HepG2 (cell line): ENCODE data around the gene TANC1. TPM values are rescaled to one million over a fixed set of nuclear protein-coding genes. Genes with fewer than 3 reads are reported as not detected.

ENCODE experiments used
- ATAC-seq: fragments of 200-7000 bp; cut with Tn5 transposase; 3 replicates; pipeline ENCODE4 v1.9.1; 2020; ENCODE audit warnings: mild to moderate bottlenecking, moderate library complexity
- BruUV-seq: library from RNA; stranded (reverse); fragments of 400-500 nt; replicated peaks from 2 replicates; lab custom pipeline; 2021; lab: Mats Ljungman, UMichigan
- CTCF ChIA-PET: fragments of 300-600 bp; formaldehyde crosslinking; extraction: SDS; loops from one replicate; lab custom pipeline; 2021; ENCODE audit warnings: low total read pairs, inconsistent platforms, low intra/inter-chr PET ratio; lab: Yijun Ruan, JAX
- POLR2A ChIA-PET: fragments of 350-600 bp; sonication (Branson Sonifier 250); formaldehyde crosslinking; loops from one replicate; lab custom pipeline; 2020; ENCODE audit warnings: antibody characterized with exemption, inconsistent platforms; lab: Yijun Ruan, JAX
- DNase-seq: peaks from one replicate; pipeline ENCODE4 v3.0.0-alpha.2; 2015; ENCODE audit warnings: low spot score
- FAIRE-seq: peaks from 3 replicates; lab custom pipeline; 2011; peaks lifted over from hg19 to GRCh38; lab: Jason Lieb, UNC
- H2AFZ ChIP-seq: one replicate; pipeline ENCODE4 v1.6.1; 2011; ENCODE audit warnings: low read length, inconsistent platforms
- H3K27ac ChIP-seq: fragments of 300-600 bp; 3 replicates; pipeline ENCODE4 v1.8.0; 2011; ENCODE audit warnings: mixed run types, mild to moderate bottlenecking, mixed read lengths, low read length, inconsistent platforms; ENCODE audit not compliant: insufficient read depth; ENCODE audit errors: extremely low read length
- H3K27me3 ChIP-seq, 2 experiments: fragments of 200-600 bp in 1 of 2; 2 replicates in 1 of 2; 3 replicates in 1 of 2; pipeline versions ENCODE4 v1.6.0 to v1.8.0; 2011; ENCODE audit warnings: low read length in 2 of 2, mild to moderate bottlenecking in 2 of 2, moderate library complexity in 2 of 2, inconsistent platforms in 1 of 2; ENCODE audit not compliant: insufficient read depth in 2 of 2, control insufficient read depth in 1 of 2
- H3K36me3 ChIP-seq, 2 experiments: fragments of 200-600 bp in 1 of 2; replicated peaks in 1 of 2; 2 replicates in 1 of 2; 3 replicates in 1 of 2; pipeline versions ENCODE4 v1.5.1 to v1.8.0; 2011; ENCODE audit warnings: low read length in 2 of 2, inconsistent platforms in 1 of 2; ENCODE audit not compliant: insufficient read depth in 2 of 2, control insufficient read depth in 1 of 2
- H3K4me1 ChIP-seq: 2 replicates; pipeline ENCODE4 v1.5.1; 2012; ENCODE audit warnings: low read length, inconsistent platforms; ENCODE audit not compliant: insufficient read depth
- H3K4me2 ChIP-seq: 2 replicates; pipeline ENCODE4 v1.6.0; 2011; ENCODE audit warnings: low read depth, low read length, inconsistent platforms
- H3K4me3 ChIP-seq, 3 experiments: fragments of 200-600 bp in 1 of 3; sonication (generic), shearing (Covaris generic) in 1 of 3; replicated peaks in 1 of 3; 2 replicates each; pipeline ENCODE4 v1.5.1; 2011 to 2016; ENCODE audit warnings: low read length in 3 of 3, inconsistent platforms in 2 of 3, low read depth in 2 of 3, mild to moderate bottlenecking in 2 of 3, control low read depth in 1 of 3, mixed read lengths in 1 of 3; ENCODE audit not compliant: insufficient read depth in 1 of 3
- H3K79me2 ChIP-seq: one replicate; pipeline ENCODE4 v1.6.1; 2011; ENCODE audit warnings: low read length, inconsistent platforms; ENCODE audit not compliant: insufficient read depth
- H3K9ac ChIP-seq: 2 replicates; pipeline ENCODE4 v1.6.0; 2011; ENCODE audit warnings: mild to moderate bottlenecking, low read depth, low read length, inconsistent platforms; ENCODE audit not compliant: insufficient read depth
- H3K9me3 ChIP-seq: 2 replicates; pipeline ENCODE4 v1.5.1; 2012; ENCODE audit warnings: mild to moderate bottlenecking, low read length
- H4K20me1 ChIP-seq: 2 replicates; pipeline ENCODE4 v1.6.0; 2011; ENCODE audit warnings: inconsistent platforms, mild to moderate bottlenecking, low read length, moderate library complexity; ENCODE audit not compliant: insufficient read depth
- ATF6 ChIP-seq: sonication (generic); formaldehyde crosslinking; conservative IDR thresholded peaks from 2 replicates; pipeline ENCODE4 v1.4.0; 2020; ENCODE audit warnings: missing genetic modification reagents
- DMAP1 ChIP-seq: IDR thresholded peaks from 2 replicates; pipeline ENCODE4 v1.6.1; 2016
- HNF1B ChIP-seq: sonication (generic); formaldehyde crosslinking; IDR thresholded peaks from 2 replicates; pipeline ENCODE4 v1.5.1; 2020; ENCODE audit warnings: mild to moderate bottlenecking, moderate library complexity, missing genetic modification reagents
- MEIS2 ChIP-seq: sonication (generic); formaldehyde crosslinking; IDR thresholded peaks from 2 replicates; pipeline ENCODE4 v1.9.0; 2021; ENCODE audit warnings: mild to moderate bottlenecking, missing genetic modification reagents
- ZBTB21 ChIP-seq: sonication (generic); formaldehyde crosslinking; IDR thresholded peaks from 2 replicates; pipeline ENCODE4 v1.4.0; 2020; ENCODE audit warnings: missing genetic modification reagents
- ZNF317 ChIP-seq: sonication (generic); formaldehyde crosslinking; IDR thresholded peaks from 2 replicates; pipeline ENCODE4 v1.5.0; 2020; ENCODE audit warnings: mild to moderate bottlenecking, missing genetic modification reagents
- ZNF510 ChIP-seq: sonication (generic); formaldehyde crosslinking; IDR thresholded peaks from 2 replicates; pipeline ENCODE4 v1.4.0; 2020; ENCODE audit warnings: low read depth, mild to moderate bottlenecking, missing genetic modification reagents
- ZNF550 ChIP-seq: sonication (generic); formaldehyde crosslinking; IDR thresholded peaks from 2 replicates; pipeline ENCODE4 v1.4.0; 2020; ENCODE audit warnings: mild to moderate bottlenecking, missing genetic modification reagents, borderline replicate concordance
- ZNF670 ChIP-seq: sonication (generic); formaldehyde crosslinking; IDR thresholded peaks from 2 replicates; pipeline ENCODE4 v1.8.0; 2022; ENCODE audit warnings: mild to moderate bottlenecking, missing genetic modification reagents, borderline replicate concordance
- ZNF678 ChIP-seq: sonication (generic); formaldehyde crosslinking; IDR thresholded peaks from 2 replicates; pipeline ENCODE4 v1.4.0; 2020; ENCODE audit warnings: mild to moderate bottlenecking, missing genetic modification reagents
- WGBS: methylation state at CpG from one replicate; pipeline ENCODE4 v1.1.6; 2017; ENCODE audit warnings: low lambda C conversion rate; 5-methylcytosine and 5-hydroxymethylcytosine counted together
- in situ Hi-C: cut with HindIII; loops from 2 replicates; pipeline ENCODE4 v1.10.0; 2017; ENCODE audit warnings: low pct_unique_long_range_greater_than_20kb; ENCODE audit not compliant: extremely low pct_ligation_motif_present
- intact Hi-C: fragments of 100-400 bp; cut with micrococcal nuclease; formaldehyde crosslinking; loops from one replicate; pipeline ENCODE4 v1.10.0; 2022; ENCODE audit not compliant: unreplicated experiment
- polyA plus RNA-seq, 8 experiments: library from polyadenylated mRNA; depleted of rRNA in 3 of 8; stranded (reverse) in 7 of 8; unstranded in 1 of 8; fragments of >200 nt; fragmentation: Illumina TruSeq in 4 of 8; extraction: Trizol in 4 of 8; gene quantifications; 2 replicates each; pipeline versions ENCODE4 v1.2.1 to v1.2.3, GENCODE V29; 2011 to 2016; ENCODE audit warnings: low read depth in 4 of 8, missing spikeins in 1 of 8, mixed read lengths in 1 of 8; ENCODE audit not compliant: insufficient read depth in 1 of 8
- total RNA-seq, 5 experiments: library from RNA; depleted of rRNA; stranded (reverse); fragments of >200 nt; fragmentation: Illumina TruSeq; extraction: Trizol; gene quantifications; 2 replicates each; pipeline ENCODE4 v1.2.3, GENCODE V29; 2016; ENCODE audit warnings: low read depth in 1 of 5
- TF ChIP-seq, protein P1 (sequence below): sonication (generic); formaldehyde crosslinking; IDR thresholded peaks from 2 replicates; pipeline ENCODE4 v1.4.0; 2020; ENCODE audit warnings: mild to moderate bottlenecking, missing genetic modification reagents, borderline replicate concordance
- TF ChIP-seq, protein P2 (sequence below): fragments of 450-650 bp; IDR thresholded peaks from 2 replicates; pipeline ENCODE4 v1.6.1; 2016

Gene TANC1
- total and polyA plus RNA-seq, 2 of the 13 experiments (the other 11 are each of a cell fraction or from before 2014, with no cell fraction given): 2.3 to 5.6 TPM

DNA sequence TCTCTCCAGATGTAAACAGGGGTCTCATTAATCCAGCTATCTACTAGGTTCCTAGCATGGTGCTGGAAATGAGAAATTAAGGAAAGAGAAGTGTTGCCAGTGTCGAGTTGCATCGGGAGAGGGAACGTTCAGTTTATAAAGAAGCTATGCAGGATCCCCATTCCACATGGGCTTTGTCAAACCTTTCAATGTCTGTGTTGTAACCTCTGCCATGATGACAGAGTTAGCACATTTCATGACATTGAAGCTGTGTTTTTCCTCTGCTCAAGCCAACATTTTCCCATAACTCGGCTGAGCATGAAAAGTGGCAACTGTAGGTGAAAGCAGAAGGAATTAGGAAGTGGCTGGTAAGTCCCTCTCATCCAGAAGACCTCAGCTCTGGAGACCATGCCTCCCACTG lies 184.6 kb downstream of the TANC1 start:
- no peak overlapping the region for H3K4me2 ChIP-seq
- no peaks in the 10 kb centered on the region for H3K9me3 ChIP-seq
- ChIA-PET CTCF (no interaction called here), POLR2A (no interaction called here)
- no peak for FAIRE-seq
- no peak overlapping the region for H3K27ac ChIP-seq
- H3K36me3 ChIP-seq: 0 out of 5 replicates have a peak, but pooled peaks cover 0 to 2% of the 10 kb centered on the region in 2 experiments
- DNase-seq: no peak
- H3K27me3 ChIP-seq: no peaks in the 10 kb centered on the region
- ATAC-seq: no peak
- H3K4me3 ChIP-seq: no peak overlapping the region
- no peak overlapping the region for H2AFZ ChIP-seq
- BruUV-seq: no TSS peak
- H3K4me1 ChIP-seq: no peaks in the 10 kb centered on the region
- no peaks in the 10 kb centered on the region for H3K79me2 ChIP-seq
- TF ChIP-seq ZNF550 (CRISPR knock-in tag) (no peak), ZNF317 (CRISPR knock-in tag) (no peak), MEIS2 (CRISPR knock-in tag) (no peak), ZNF510 (CRISPR knock-in tag) (no peak), ZNF670 (CRISPR knock-in tag) (no peak)
- TF ChIP-seq, protein P1, sequence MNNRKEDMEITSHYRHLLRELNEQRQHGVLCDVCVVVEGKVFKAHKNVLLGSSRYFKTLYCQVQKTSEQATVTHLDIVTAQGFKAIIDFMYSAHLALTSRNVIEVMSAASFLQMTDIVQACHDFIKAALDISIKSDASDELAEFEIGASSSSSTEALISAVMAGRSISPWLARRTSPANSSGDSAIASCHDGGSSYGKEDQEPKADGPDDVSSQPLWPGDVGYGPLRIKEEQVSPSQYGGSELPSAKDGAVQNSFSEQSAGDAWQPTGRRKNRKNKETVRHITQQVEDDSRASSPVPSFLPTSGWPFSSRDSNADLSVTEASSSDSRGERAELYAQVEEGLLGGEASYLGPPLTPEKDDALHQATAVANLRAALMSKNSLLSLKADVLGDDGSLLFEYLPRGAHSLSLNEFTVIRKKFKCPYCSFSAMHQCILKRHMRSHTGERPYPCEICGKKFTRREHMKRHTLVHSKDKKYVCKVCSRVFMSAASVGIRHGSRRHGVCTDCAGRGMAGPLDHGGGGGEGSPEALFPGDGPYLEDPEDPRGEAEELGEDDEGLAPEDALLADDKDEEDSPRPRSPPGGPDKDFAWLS (CRISPR knock-in tag): no peak
- intact Hi-C loops: no loop called here
- in situ Hi-C loops: no loop called here
- no peaks in the 10 kb centered on the region for H4K20me1 ChIP-seq
- no peak overlapping the region for H3K9ac ChIP-seq
- 87% methylated on average over 4 of the region's 4 CpGs for WGBS

- no peaks in the 10 kb centered on the region for H3K4me1 ChIP-seq
- H3K9me3 ChIP-seq: no peaks in the 10 kb centered on the region
- H3K9ac ChIP-seq: no peak overlapping the region
- ChIA-PET POLR2A (no interaction called here), CTCF (no interaction called here)
- intact Hi-C loops (no loop called here), in situ Hi-C loops (no loop called here)
- 0 out of 5 replicates have a peak, but pooled peaks cover 0 to 2% of the 10 kb centered on the region in 2 experiments for H3K36me3 ChIP-seq
- no peak overlapping the region for H2AFZ ChIP-seq
- no peaks in the 10 kb centered on the region for H3K79me2 ChIP-seq
- WGBS: 89% methylated on average over 4 of the region's 4 CpGs
- no peaks in the 10 kb centered on the region for H4K20me1 ChIP-seq
- no TSS peak for BruUV-seq
- DNase-seq: no peak
- FAIRE-seq: no peak
- no peaks in the 10 kb centered on the region for H3K27me3 ChIP-seq
- H3K4me2 ChIP-seq: no peak overlapping the region
- no peak overlapping the region for H3K4me3 ChIP-seq
- no peak overlapping the region for H3K27ac ChIP-seq
- ATAC-seq: no peak
- TF ChIP-seq ZBTB21 (CRISPR knock-in tag): no peak
- TF ChIP-seq ATF6 (CRISPR knock-in tag): no peak
- TF ChIP-seq, protein P2, sequence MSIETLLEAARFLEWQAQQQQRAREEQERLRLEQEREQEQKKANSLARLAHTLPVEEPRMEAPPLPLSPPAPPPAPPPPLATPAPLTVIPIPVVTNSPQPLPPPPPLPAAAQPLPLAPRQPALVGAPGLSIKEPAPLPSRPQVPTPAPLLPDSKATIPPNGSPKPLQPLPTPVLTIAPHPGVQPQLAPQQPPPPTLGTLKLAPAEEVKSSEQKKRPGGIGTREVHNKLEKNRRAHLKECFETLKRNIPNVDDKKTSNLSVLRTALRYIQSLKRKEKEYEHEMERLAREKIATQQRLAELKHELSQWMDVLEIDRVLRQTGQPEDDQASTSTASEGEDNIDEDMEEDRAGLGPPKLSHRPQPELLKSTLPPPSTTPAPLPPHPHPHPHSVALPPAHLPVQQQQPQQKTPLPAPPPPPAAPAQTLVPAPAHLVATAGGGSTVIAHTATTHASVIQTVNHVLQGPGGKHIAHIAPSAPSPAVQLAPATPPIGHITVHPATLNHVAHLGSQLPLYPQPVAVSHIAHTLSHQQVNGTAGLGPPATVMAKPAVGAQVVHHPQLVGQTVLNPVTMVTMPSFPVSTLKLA: no peak
- TF ChIP-seq DMAP1 (CRISPR knock-in tag): no peak
- no peak for TF ChIP-seq ZNF678
- TF ChIP-seq HNF1B (CRISPR knock-in tag): no peak
Observed at GRCh38 chr2:159153463-159153862, 185.0 kb downstream of the TANC1 start.
